ENCODE measurements around the gene AGPS.

- no peak for TF ChIP-seq CTCF (IDR thresholded peaks at IDR 0.05)
- no peak for TF ChIP-seq POLR2A (IDR thresholded peaks at IDR 0.05)
These were observed 75.1 kb downstream of the AGPS start for GRCh38 chr2:177467646-177468045.
